IMR-90 (cell line): Measurements from ENCODE around the gene EML6. TPM values are rescaled to one million over a fixed set of nuclear protein-coding genes. Genes with fewer than 3 reads are reported as not detected.

Experiments used
- ATAC-seq: fragments of 200-7000 bp; cut with Tn5 transposase; 2 replicates; pipeline ENCODE4 v1.9.1; 2020; ENCODE audit warnings: low read depth, mild to moderate bottlenecking, moderate library complexity
- BruUV-seq: library from RNA; stranded (reverse); fragments of 400-500 nt; replicated peaks from 2 replicates; lab custom pipeline; 2021; lab: Mats Ljungman, UMichigan
- CTCF ChIA-PET: fragments of 300-600 bp; formaldehyde crosslinking; extraction: SDS; loops from one replicate; lab custom pipeline; 2021; ENCODE audit warnings: antibody characterized with exemption; lab: Yijun Ruan, JAX
- POLR2A ChIA-PET: fragments of 300-600 bp; sonication (Branson Sonifier 250); formaldehyde crosslinking; loops from one replicate; lab custom pipeline; 2022; ENCODE audit warnings: antibody characterized with exemption; ENCODE audit not compliant: unreplicated experiment; lab: Charles Lee
- DNase-seq: peaks from one replicate; pipeline ENCODE4 v3.0.0; 2013
- H2AFZ ChIP-seq: replicated peaks from 2 replicates; pipeline ENCODE3; 2013; ENCODE audit warnings: low read length, mild to moderate bottlenecking; ENCODE audit not compliant: poor library complexity
- H2AK5ac ChIP-seq: 2 replicates; pipeline ENCODE4 v1.6.1; 2013; ENCODE audit warnings: low read depth, low read length, inconsistent platforms
- H2AK9ac ChIP-seq: replicated peaks from 2 replicates; pipeline ENCODE3; 2013; ENCODE audit warnings: mild to moderate bottlenecking, low read depth, low read length, moderate library complexity; ENCODE audit not compliant: poor library complexity
- H2BK120ac ChIP-seq: 2 replicates; pipeline ENCODE4 v1.6.1; 2013; ENCODE audit warnings: low read depth, low read length, inconsistent platforms
- H2BK15ac ChIP-seq: 3 replicates; pipeline ENCODE4 v1.6.1; 2013; ENCODE audit warnings: low read depth, low read length, inconsistent platforms
- H2BK20ac ChIP-seq: 2 replicates; pipeline ENCODE4 v1.6.1; 2013; ENCODE audit warnings: low read depth, mild to moderate bottlenecking, inconsistent platforms, low read length, moderate library complexity
- H2BK5ac ChIP-seq: 2 replicates; pipeline ENCODE4 v1.6.1; 2013; ENCODE audit warnings: mild to moderate bottlenecking, low read depth, low read length, inconsistent platforms; ENCODE audit not compliant: poor library complexity, severe bottlenecking
- H3K14ac ChIP-seq: replicated peaks from 2 replicates; pipeline ENCODE4 v1.6.1; 2013; ENCODE audit warnings: low read depth, low read length, inconsistent platforms
- H3K18ac ChIP-seq: 2 replicates; pipeline ENCODE4 v1.6.1; 2013; ENCODE audit warnings: low read depth, low read length, control low read depth
- H3K23ac ChIP-seq: 2 replicates; pipeline ENCODE4 v1.6.1; 2013; ENCODE audit warnings: low read depth, low read length, inconsistent platforms
- H3K27ac ChIP-seq: 2 replicates; pipeline ENCODE4 v1.5.1; 2013; ENCODE audit warnings: mild to moderate bottlenecking, control low read depth, low read length; ENCODE audit not compliant: insufficient read depth
- H3K27me3 ChIP-seq: 2 replicates; pipeline ENCODE4 v1.6.1; 2013; ENCODE audit warnings: low read length; ENCODE audit not compliant: control insufficient read depth, insufficient read depth
- H3K36me3 ChIP-seq: 2 replicates; pipeline ENCODE4 v1.6.1; 2013; ENCODE audit warnings: low read length, mixed read lengths; ENCODE audit not compliant: control insufficient read depth, insufficient read depth
- H3K4ac ChIP-seq: 2 replicates; pipeline ENCODE4 v1.6.1; 2013; ENCODE audit warnings: low read depth, low read length, inconsistent platforms
- H3K4me1 ChIP-seq: 2 replicates; pipeline ENCODE4 v1.6.1; 2013; ENCODE audit warnings: low read length, mixed read lengths; ENCODE audit not compliant: control insufficient read depth, insufficient read depth
- H3K4me2 ChIP-seq: 2 replicates; pipeline ENCODE4 v1.6.1; 2013; ENCODE audit warnings: low read depth, mild to moderate bottlenecking, control low read depth, low read length, moderate library complexity
- H3K4me3 ChIP-seq: 2 replicates; pipeline ENCODE4 v1.5.1; 2013; ENCODE audit warnings: low read depth, mild to moderate bottlenecking, control low read depth, low read length, moderate library complexity; ENCODE audit not compliant: insufficient read depth
- H3K56ac ChIP-seq: 2 replicates; pipeline ENCODE4 v1.6.1; 2013; ENCODE audit warnings: low read length, inconsistent platforms; ENCODE audit not compliant: insufficient read depth; ENCODE audit errors: extremely low read depth
- H3K79me1 ChIP-seq, 2 experiments: 2 replicates each; pipeline ENCODE4 v1.6.1; 2013; ENCODE audit warnings: low read length in 2 of 2, inconsistent platforms in 1 of 2, low read depth in 1 of 2
- H3K9ac ChIP-seq: 2 replicates; pipeline ENCODE4 v1.6.1; 2013; ENCODE audit warnings: low read depth, low read length, control low read depth
- H3K9me1 ChIP-seq: 2 replicates; pipeline ENCODE4 v1.6.1; 2013; ENCODE audit warnings: low read length, inconsistent platforms; ENCODE audit not compliant: insufficient read depth
- H3K9me3 ChIP-seq: 2 replicates; pipeline ENCODE4 v1.6.1; 2013; ENCODE audit warnings: low read length; ENCODE audit not compliant: control insufficient read depth, insufficient read depth
- H4K20me1 ChIP-seq: 2 replicates; pipeline ENCODE4 v1.6.1; 2013; ENCODE audit warnings: low read length, inconsistent platforms; ENCODE audit not compliant: insufficient read depth
- H4K5ac ChIP-seq: 2 replicates; pipeline ENCODE4 v1.6.1; 2013; ENCODE audit warnings: mild to moderate bottlenecking, low read depth, low read length, control low read depth
- H4K8ac ChIP-seq, 2 experiments: 2 replicates each; pipeline ENCODE4 v1.6.1; 2013; ENCODE audit warnings: low read depth in 2 of 2, low read length in 2 of 2, control low read depth in 1 of 2, inconsistent platforms in 1 of 2
- H4K91ac ChIP-seq: 2 replicates; pipeline ENCODE4 v1.6.1; 2013; ENCODE audit warnings: low read depth, low read length, inconsistent platforms; ENCODE audit not compliant: insufficient read depth
- BHLHE40 ChIP-seq: fragments of 150-350 bp; IDR thresholded peaks from 2 replicates; pipeline ENCODE4 v1.6.1; 2016; ENCODE audit warnings: mild to moderate bottlenecking, low read depth, low read length
- CEBPB ChIP-seq: IDR thresholded peaks from 2 replicates; pipeline ENCODE4 v1.6.1; 2012; ENCODE audit warnings: low read depth, low read length, improper control_type of control experiment
- CHD1 ChIP-seq: IDR thresholded peaks from 2 replicates; pipeline ENCODE4 v1.6.1; 2012; ENCODE audit warnings: low read depth, low read length, improper control_type of control experiment
- CTCF ChIP-seq: conservative IDR thresholded peaks from 2 replicates; pipeline ENCODE4 v1.5.1; 2012; ENCODE audit warnings: mild to moderate bottlenecking, low read depth, low read length, improper control_type of control experiment
- ELK1 ChIP-seq: fragments of 150-350 bp; IDR thresholded peaks from 2 replicates; pipeline ENCODE4 v1.6.1; 2016; ENCODE audit warnings: low read depth, mild to moderate bottlenecking, low read length, moderate library complexity, borderline replicate concordance
- FOS ChIP-seq: fragments of 150-350 bp; IDR thresholded peaks from 2 replicates; pipeline ENCODE4 v1.6.1; 2016; ENCODE audit warnings: low read depth, low read length
- MAFK ChIP-seq: IDR thresholded peaks from 2 replicates; pipeline ENCODE4 v1.6.1; 2012; ENCODE audit warnings: low read depth, low read length, improper control_type of control experiment
- MAZ ChIP-seq: IDR thresholded peaks from 2 replicates; pipeline ENCODE4 v1.6.1; 2012; ENCODE audit warnings: low read depth, mild to moderate bottlenecking, low read length, improper control_type of control experiment, moderate library complexity, borderline replicate concordance
- MXI1 ChIP-seq: IDR thresholded peaks from 2 replicates; pipeline ENCODE4 v1.6.1; 2012; ENCODE audit warnings: low read depth, mild to moderate bottlenecking, low read length, moderate library complexity, borderline replicate concordance
- NFE2L2 ChIP-seq: fragments of 150-350 bp; IDR thresholded peaks from 2 replicates; pipeline ENCODE4 v1.6.1; 2016; ENCODE audit warnings: low read depth, mild to moderate bottlenecking, low read length
- POLR2A ChIP-seq: IDR thresholded peaks from 2 replicates; pipeline ENCODE4 v1.6.1; 2012; ENCODE audit warnings: mild to moderate bottlenecking, low read depth, low read length
- RAD21 ChIP-seq: IDR thresholded peaks from 2 replicates; pipeline ENCODE4 v1.6.1; 2012; ENCODE audit warnings: low read length, improper control_type of control experiment
- RCOR1 ChIP-seq: IDR thresholded peaks from 2 replicates; pipeline ENCODE4 v1.6.1; 2012; ENCODE audit warnings: mild to moderate bottlenecking, low read length, improper control_type of control experiment; ENCODE audit not compliant: insufficient replicate concordance
- RFX5 ChIP-seq: IDR thresholded peaks from 2 replicates; pipeline ENCODE4 v1.8.0; 2012; ENCODE audit warnings: low read depth, mild to moderate bottlenecking, low read length, moderate library complexity
- SMC3 ChIP-seq: fragments of 150-350 bp; IDR thresholded peaks from 2 replicates; pipeline ENCODE4 v1.6.1; 2016; ENCODE audit warnings: low read depth, mild to moderate bottlenecking, antibody characterized with exemption, low read length, moderate library complexity
- USF2 ChIP-seq: fragments of 150-350 bp; IDR thresholded peaks from 2 replicates; pipeline ENCODE4 v1.6.1; 2017; ENCODE audit warnings: mild to moderate bottlenecking, antibody characterized with exemption, low read length, low read depth
- WGBS, 2 experiments: methylation state at CpG; one replicate each; pipeline versions ENCODE4 v1.1.5 to v1.1.7; 2013; ENCODE audit warnings: missing lambda C conversion rate in 2 of 2; ENCODE audit not compliant: insufficient read length in 1 of 2; ENCODE audit errors: extremely low coverage in 2 of 2; 5-methylcytosine and 5-hydroxymethylcytosine counted together
- dilution Hi-C: fragments of 300-500 bp; cut with HindIII; formaldehyde crosslinking; loops from one replicate; pipeline ENCODE4 v1.14.3; 2018; ENCODE audit warnings: low sequenced_read_pairs; ENCODE audit not compliant: unreplicated experiment
- in situ Hi-C: fragments of 300-500 bp; cut with MboI; formaldehyde crosslinking; loops from 3 replicates; pipeline ENCODE4 v1.14.3; 2019; ENCODE audit warnings: low sequenced_read_pairs, inconsistent platforms, mixed read lengths
- intact Hi-C: fragments of 100-400 bp; cut with micrococcal nuclease; formaldehyde crosslinking; loops from 2 replicates; pipeline ENCODE4 v1.10.0; 2022
- polyA plus RNA-seq, 3 experiments: library from polyadenylated mRNA; depleted of rRNA; stranded (reverse); fragments of >200 nt; gene quantifications; 2 replicates each; pipeline ENCODE4 v1.2.3, GENCODE V29; 2012; ENCODE audit warnings: low replicate concordance in 1 of 3
- total RNA-seq: library from RNA; depleted of rRNA; stranded (reverse); fragments of >200 nt; gene quantifications from 2 replicates; pipeline ENCODE4 v1.2.3, GENCODE V29; 2012

Gene EML6
- total and polyA plus RNA-seq, 2 of the 4 experiments (the other 2 are of a cell fraction) = 0.18 to 0.19 TPM

- Histone ChIP-seq H3K56ac (no peak overlapping the region), H3K79me1 (0 out of 4 replicates have a peak, but pooled peaks cover 0 to 2% of the 10 kb centered on the region in 2 experiments), H3K27me3 (no peaks in the 10 kb centered on the region), H3K18ac (no peak overlapping the region), H2AK9ac (no peak overlapping the region), H2AK5ac (no peak overlapping the region), H3K36me3 (no peaks in the 10 kb centered on the region), H3K4me1 (no peaks in the 10 kb centered on the region; the same call in 1 of the 2 replicates), H3K27ac (no peak overlapping the region), H3K9me3 (peaks cover 3% of the 10 kb centered on the region; the same call in 1 of the 2 replicates), H2BK5ac (no peak overlapping the region), H4K8ac (no peak overlapping the region), H2BK120ac (no peak overlapping the region), H3K4me3 (no peak overlapping the region), H2AFZ (no peak overlapping the region), H2BK20ac (no peak overlapping the region), H4K5ac (no peak overlapping the region), H3K9me1 (no peaks in the 10 kb centered on the region), H3K23ac (no peak overlapping the region), H2BK15ac (no peak overlapping the region), H3K4ac (no peak overlapping the region), H4K91ac (no peak overlapping the region), H3K14ac (no peak overlapping the region), H3K4me2 (no peak overlapping the region), H3K9ac (no peak overlapping the region), H4K20me1 (no peaks in the 10 kb centered on the region)
- POLR2A ChIA-PET = no interaction called here
- intact Hi-C loops (no loop called here), in situ Hi-C loops (no loop called here), dilution Hi-C loops (no loop called here)
- no peak for ATAC-seq
- DNase-seq = no peak
- no CpG with 5 or more reads among the region's 7 CpGs for WGBS, 2 experiments
- CTCF ChIA-PET = no interaction called here
- BruUV-seq = no TSS peak
- TF ChIP-seq CHD1 (no peak), RCOR1 (no peak), FOS (no peak), SMC3 (no peak), RFX5 (no peak), MAFK (no peak), NFE2L2 (no peak), BHLHE40 (no peak), POLR2A (no peak), MXI1 (no peak), CEBPB (no peak), RAD21 (no peak), ELK1 (no peak), CTCF (no peak), MAZ (no peak), USF2 (no peak)
Measured at GRCh38 chr2:54918647-54919280, 195.3 kb downstream of the EML6 start.
